Neural cell (in vitro differentiated cells): ENCODE measurements around the gene SPON1. TPM values are rescaled to one million over a fixed set of nuclear protein-coding genes. Genes with fewer than 3 reads are reported as not detected.

Experiments
- H2AFZ ChIP-seq: fragments of 200-600, 300-800 bp; sonication (generic), shearing (Covaris generic); 2 replicates; pipeline ENCODE4 v1.6.0; 2014; ENCODE audit warnings: low read depth, mild to moderate bottlenecking, antibody characterized with exemption, low read length, moderate library complexity
- H3F3A ChIP-seq: fragments of 200-600 bp; shearing (Covaris generic); 2 replicates; pipeline ENCODE4 v1.6.1; 2016; ENCODE audit warnings: mild to moderate bottlenecking, moderate library complexity, mixed read lengths, antibody characterized with exemption, low read length; ENCODE audit not compliant: insufficient read depth, poor library complexity, severe bottlenecking
- H3K27ac ChIP-seq: fragments of 200-600, 300-800 bp; sonication (generic), shearing (Covaris generic); 2 replicates; pipeline ENCODE4 v1.5.1; 2014; ENCODE audit warnings: mild to moderate bottlenecking, low read length, moderate library complexity
- H3K27me3 ChIP-seq: fragments of 300-800, 200-600 bp; sonication (generic), shearing (Covaris generic); 2 replicates; pipeline ENCODE4 v1.6.0; 2014; ENCODE audit warnings: mild to moderate bottlenecking, low read depth, low read length, moderate library complexity; ENCODE audit not compliant: insufficient read depth
- H3K36me3 ChIP-seq: fragments of 300-800, 200-600 bp; sonication (generic), shearing (Covaris generic); 2 replicates; pipeline ENCODE4 v1.5.1; 2014; ENCODE audit warnings: mild to moderate bottlenecking, antibody characterized with exemption, low read length, moderate library complexity; ENCODE audit not compliant: insufficient read depth
- H3K4me2 ChIP-seq: fragments of 300-800, 200-600 bp; sonication (generic), shearing (Covaris generic); 2 replicates; pipeline ENCODE4 v1.6.0; 2014; ENCODE audit warnings: mild to moderate bottlenecking, low read length
- H3K4me3 ChIP-seq: fragments of 300-800, 200-600 bp; sonication (generic), shearing (Covaris generic); 2 replicates; pipeline ENCODE4 v1.5.1; 2014; ENCODE audit warnings: mild to moderate bottlenecking, low read length, moderate library complexity
- H3K79me2 ChIP-seq: fragments of 200-600 bp; shearing (Covaris generic); replicated peaks from 2 replicates; pipeline ENCODE4 v1.6.0; 2014; ENCODE audit warnings: mild to moderate bottlenecking, low read length, moderate library complexity; ENCODE audit not compliant: insufficient read depth
- H3K9ac ChIP-seq: fragments of 300-800, 200-600 bp; sonication (generic), shearing (Covaris generic); 2 replicates; pipeline ENCODE4 v1.6.1; 2016; ENCODE audit warnings: mild to moderate bottlenecking, low read length, mixed read lengths
- H3K9me2 ChIP-seq: fragments of 200-600 bp; shearing (Covaris generic); 2 replicates; pipeline ENCODE4 v1.6.1; 2016; ENCODE audit warnings: mild to moderate bottlenecking, low read length, mixed read lengths; ENCODE audit not compliant: insufficient read depth
- H3K9me3 ChIP-seq: fragments of 200-600, 300-800 bp; sonication (generic), shearing (Covaris generic); 2 replicates; pipeline ENCODE4 v1.6.1; 2016; ENCODE audit warnings: mild to moderate bottlenecking, mixed run types, low read length, moderate library complexity, mixed read lengths
- H4K20me1 ChIP-seq: fragments of 200-600 bp; shearing (Covaris generic); 2 replicates; pipeline ENCODE4 v1.6.1; 2016; ENCODE audit warnings: mild to moderate bottlenecking, mixed run types; ENCODE audit not compliant: insufficient read depth
- EP300 ChIP-seq: fragments of 450-650 bp; conservative IDR thresholded peaks from 2 replicates; pipeline ENCODE4 v1.6.1; 2014; ENCODE audit warnings: antibody characterized with exemption, mild to moderate bottlenecking, moderate library complexity; ENCODE audit not compliant: poor library complexity, severe bottlenecking
- EZH2 ChIP-seq: fragments of 200-600, 300-800 bp; shearing (Covaris generic), sonication (generic); IDR thresholded peaks from 2 replicates; pipeline ENCODE4 v1.6.1; 2014; ENCODE audit warnings: antibody characterized with exemption, low read length, borderline replicate concordance, mild to moderate bottlenecking; ENCODE audit not compliant: insufficient read depth, poor library complexity, severe bottlenecking
- MXI1 ChIP-seq: fragments of 450-650 bp; conservative IDR thresholded peaks from 2 replicates; pipeline ENCODE4 v1.6.1; 2014; ENCODE audit warnings: antibody characterized with exemption, mild to moderate bottlenecking; ENCODE audit not compliant: poor library complexity, severe bottlenecking
- POLR2AphosphoS5 ChIP-seq: IDR thresholded peaks from 2 replicates; pipeline ENCODE4 v1.6.1; 2012
- RAD21 ChIP-seq: fragments of 450-650 bp; conservative IDR thresholded peaks from 2 replicates; pipeline ENCODE4 v1.6.1; 2014; ENCODE audit warnings: antibody characterized with exemption, mild to moderate bottlenecking, moderate library complexity
- SMC3 ChIP-seq: fragments of 450-650 bp; conservative IDR thresholded peaks from 2 replicates; pipeline ENCODE4 v1.6.1; 2014; ENCODE audit warnings: antibody characterized with exemption, mild to moderate bottlenecking, moderate library complexity; ENCODE audit not compliant: poor library complexity
- TAF1 ChIP-seq: IDR thresholded peaks from 2 replicates; pipeline ENCODE4 v1.6.1; 2012; ENCODE audit warnings: low read depth
- polyA plus RNA-seq: library from polyadenylated mRNA; depleted of rRNA; stranded (reverse); fragments of >200 nt; gene quantifications from 2 replicates; pipeline ENCODE4 v1.2.3, GENCODE V29; 2014
- TF ChIP-seq, protein P1 (sequence below): fragments of 450-650 bp; IDR thresholded peaks from 2 replicates; pipeline ENCODE4 v1.5.1; 2014; ENCODE audit warnings: antibody characterized with exemption, mild to moderate bottlenecking, moderate library complexity; ENCODE audit not compliant: poor library complexity, severe bottlenecking
- TF ChIP-seq, protein P2 (sequence below): IDR thresholded peaks from 2 replicates; pipeline ENCODE4 v1.6.1; 2012; ENCODE audit warnings: borderline replicate concordance

SPON1 gene
- polyA plus RNA-seq, 1 donor from 2014 or later: 0.66 TPM

DNA sequence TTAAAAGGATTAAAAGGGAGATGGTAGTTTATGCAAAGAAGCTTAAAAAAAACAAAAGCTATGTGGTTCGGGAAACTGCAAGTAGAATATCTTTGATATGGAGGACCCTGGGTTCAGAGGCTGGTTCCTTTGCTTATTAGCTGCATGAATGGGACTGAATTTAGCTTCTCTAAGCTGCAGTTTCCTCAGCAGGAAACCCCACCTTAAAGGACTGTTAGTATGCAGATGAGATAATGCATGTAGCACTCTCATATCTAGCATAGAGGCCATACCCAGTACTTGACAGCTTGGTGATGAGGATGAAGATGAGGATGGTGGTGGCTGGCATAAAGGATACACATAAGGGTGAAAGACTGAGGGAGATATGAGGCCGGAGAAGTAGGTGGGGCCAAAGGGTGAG is 261.9 kb downstream of the SPON1 start:
- no peak overlapping the region for H3K4me2 ChIP-seq
- no peaks in the 10 kb centered on the region for H3K9me2 ChIP-seq
- TF ChIP-seq EP300 (no peak), POLR2AphosphoS5 (no peak), RAD21 (no peak), EZH2 (no peak), SMC3 (no peak), TAF1 (no peak), MXI1 (no peak)
- TF ChIP-seq, protein P1, sequence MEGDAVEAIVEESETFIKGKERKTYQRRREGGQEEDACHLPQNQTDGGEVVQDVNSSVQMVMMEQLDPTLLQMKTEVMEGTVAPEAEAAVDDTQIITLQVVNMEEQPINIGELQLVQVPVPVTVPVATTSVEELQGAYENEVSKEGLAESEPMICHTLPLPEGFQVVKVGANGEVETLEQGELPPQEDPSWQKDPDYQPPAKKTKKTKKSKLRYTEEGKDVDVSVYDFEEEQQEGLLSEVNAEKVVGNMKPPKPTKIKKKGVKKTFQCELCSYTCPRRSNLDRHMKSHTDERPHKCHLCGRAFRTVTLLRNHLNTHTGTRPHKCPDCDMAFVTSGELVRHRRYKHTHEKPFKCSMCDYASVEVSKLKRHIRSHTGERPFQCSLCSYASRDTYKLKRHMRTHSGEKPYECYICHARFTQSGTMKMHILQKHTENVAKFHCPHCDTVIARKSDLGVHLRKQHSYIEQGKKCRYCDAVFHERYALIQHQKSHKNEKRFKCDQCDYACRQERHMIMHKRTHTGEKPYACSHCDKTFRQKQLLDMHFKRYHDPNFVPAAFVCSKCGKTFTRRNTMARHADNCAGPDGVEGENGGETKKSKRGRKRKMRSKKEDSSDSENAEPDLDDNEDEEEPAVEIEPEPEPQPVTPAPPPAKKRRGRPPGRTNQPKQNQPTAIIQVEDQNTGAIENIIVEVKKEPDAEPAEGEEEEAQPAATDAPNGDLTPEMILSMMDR: no peak
- TF ChIP-seq, protein P2, sequence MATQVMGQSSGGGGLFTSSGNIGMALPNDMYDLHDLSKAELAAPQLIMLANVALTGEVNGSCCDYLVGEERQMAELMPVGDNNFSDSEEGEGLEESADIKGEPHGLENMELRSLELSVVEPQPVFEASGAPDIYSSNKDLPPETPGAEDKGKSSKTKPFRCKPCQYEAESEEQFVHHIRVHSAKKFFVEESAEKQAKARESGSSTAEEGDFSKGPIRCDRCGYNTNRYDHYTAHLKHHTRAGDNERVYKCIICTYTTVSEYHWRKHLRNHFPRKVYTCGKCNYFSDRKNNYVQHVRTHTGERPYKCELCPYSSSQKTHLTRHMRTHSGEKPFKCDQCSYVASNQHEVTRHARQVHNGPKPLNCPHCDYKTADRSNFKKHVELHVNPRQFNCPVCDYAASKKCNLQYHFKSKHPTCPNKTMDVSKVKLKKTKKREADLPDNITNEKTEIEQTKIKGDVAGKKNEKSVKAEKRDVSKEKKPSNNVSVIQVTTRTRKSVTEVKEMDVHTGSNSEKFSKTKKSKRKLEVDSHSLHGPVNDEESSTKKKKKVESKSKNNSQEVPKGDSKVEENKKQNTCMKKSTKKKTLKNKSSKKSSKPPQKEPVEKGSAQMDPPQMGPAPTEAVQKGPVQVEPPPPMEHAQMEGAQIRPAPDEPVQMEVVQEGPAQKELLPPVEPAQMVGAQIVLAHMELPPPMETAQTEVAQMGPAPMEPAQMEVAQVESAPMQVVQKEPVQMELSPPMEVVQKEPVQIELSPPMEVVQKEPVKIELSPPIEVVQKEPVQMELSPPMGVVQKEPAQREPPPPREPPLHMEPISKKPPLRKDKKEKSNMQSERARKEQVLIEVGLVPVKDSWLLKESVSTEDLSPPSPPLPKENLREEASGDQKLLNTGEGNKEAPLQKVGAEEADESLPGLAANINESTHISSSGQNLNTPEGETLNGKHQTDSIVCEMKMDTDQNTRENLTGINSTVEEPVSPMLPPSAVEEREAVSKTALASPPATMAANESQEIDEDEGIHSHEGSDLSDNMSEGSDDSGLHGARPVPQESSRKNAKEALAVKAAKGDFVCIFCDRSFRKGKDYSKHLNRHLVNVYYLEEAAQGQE: no peak
- H3K27ac ChIP-seq: no peak overlapping the region
- no peaks in the 10 kb centered on the region for H3K27me3 ChIP-seq
- no peaks in the 10 kb centered on the region for H3K9me3 ChIP-seq
- H2AFZ ChIP-seq: no peak overlapping the region
- H3K36me3 ChIP-seq: no peaks in the 10 kb centered on the region
- no peaks in the 10 kb centered on the region for H3K79me2 ChIP-seq
- H3K4me3 ChIP-seq: no peak overlapping the region
- no peaks in the 10 kb centered on the region for H4K20me1 ChIP-seq
- H3K9ac ChIP-seq: no peak overlapping the region
- no peaks in the 10 kb centered on the region for H3F3A ChIP-seq

DNA sequence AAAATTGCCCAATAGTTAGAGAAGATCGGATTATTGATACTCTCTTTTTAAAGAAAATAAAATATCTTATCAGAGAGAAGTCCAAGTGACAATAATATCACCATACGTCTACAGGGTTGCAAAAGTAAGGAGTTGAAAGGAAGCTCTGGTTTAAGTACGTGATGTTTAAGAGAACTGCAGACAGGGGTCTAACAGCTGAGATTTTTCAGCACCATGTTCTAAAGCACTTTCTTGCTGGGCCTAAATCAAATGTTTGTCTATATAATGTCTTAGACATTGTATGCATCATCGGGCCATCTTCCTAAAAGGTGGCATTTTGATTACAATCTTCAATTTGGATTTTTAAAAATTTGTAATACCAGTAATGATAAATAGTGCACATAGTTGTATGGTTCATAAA is 263.1 kb downstream of the SPON1 start:
- TF ChIP-seq, protein P1: no peak
- no peak for TF ChIP-seq EZH2
- no peak for TF ChIP-seq EP300
- TF ChIP-seq RAD21: no peak
- no peaks in the 10 kb centered on the region for H3K27me3 ChIP-seq
- H2AFZ ChIP-seq: no peak overlapping the region
- no peak overlapping the region for H3K27ac ChIP-seq
- H3K36me3 ChIP-seq: no peaks in the 10 kb centered on the region
- H3K9me2 ChIP-seq: no peaks in the 10 kb centered on the region
- H3K9ac ChIP-seq: no peak overlapping the region
- no peaks in the 10 kb centered on the region for H4K20me1 ChIP-seq
- H3K4me2 ChIP-seq: no peak overlapping the region
- H3K79me2 ChIP-seq: no peaks in the 10 kb centered on the region
- no peaks in the 10 kb centered on the region for H3K9me3 ChIP-seq
- H3F3A ChIP-seq: no peaks in the 10 kb centered on the region
- no peak overlapping the region for H3K4me3 ChIP-seq
